Astrocyte (in vitro differentiated cells and primary cell): ENCODE results near the gene INTS6. TPM values are rescaled to one million over a fixed set of nuclear protein-coding genes. Genes with fewer than 3 reads are reported as not detected.

Source experiments
- DNase-seq: peaks from one replicate; pipeline ENCODE4 v3.0.0-alpha.2; 2010; ENCODE audit warnings: low read depth
- FAIRE-seq: peaks from 2 replicates; lab custom pipeline; 2011; peaks lifted over from hg19 to GRCh38; lab: Jason Lieb, UNC
- H2AFZ ChIP-seq: 2 replicates; pipeline ENCODE4 v1.6.0; 2012; ENCODE audit warnings: low read depth, low read length, inconsistent platforms
- H3K27ac ChIP-seq: 2 replicates; pipeline ENCODE4 v1.5.1; 2011; ENCODE audit warnings: low read depth, low read length, inconsistent platforms
- H3K27me3 ChIP-seq: 2 replicates; pipeline ENCODE4 v1.6.0; 2011; ENCODE audit warnings: low read length, inconsistent platforms; ENCODE audit not compliant: insufficient read depth
- H3K36me3 ChIP-seq: 2 replicates; pipeline ENCODE4 v1.5.1; 2011; ENCODE audit warnings: low read length, inconsistent platforms; ENCODE audit not compliant: insufficient read depth
- H3K4me1 ChIP-seq: 2 replicates; pipeline ENCODE4 v1.5.1; 2011; ENCODE audit warnings: low read length, inconsistent platforms; ENCODE audit not compliant: insufficient read depth
- H3K4me2 ChIP-seq: 2 replicates; pipeline ENCODE4 v1.6.0; 2012; ENCODE audit warnings: low read length, inconsistent platforms
- H3K4me3 ChIP-seq: 2 replicates; pipeline ENCODE4 v1.5.1; 2011; ENCODE audit warnings: low read depth, mild to moderate bottlenecking, low read length, inconsistent platforms; ENCODE audit not compliant: insufficient read depth
- H3K79me2 ChIP-seq: 2 replicates; pipeline ENCODE4 v1.6.0; 2012; ENCODE audit warnings: mild to moderate bottlenecking, low read length, inconsistent platforms; ENCODE audit not compliant: insufficient read depth
- H3K9ac ChIP-seq: 2 replicates; pipeline ENCODE4 v1.6.0; 2012; ENCODE audit warnings: mild to moderate bottlenecking, low read length, inconsistent platforms
- H3K9me3 ChIP-seq: 2 replicates; pipeline ENCODE4 v1.5.1; 2012; ENCODE audit warnings: low read depth, mild to moderate bottlenecking, low read length, inconsistent platforms; ENCODE audit not compliant: insufficient read depth
- H4K20me1 ChIP-seq: 2 replicates; pipeline ENCODE4 v1.6.0; 2012; ENCODE audit warnings: low read length, inconsistent platforms; ENCODE audit not compliant: insufficient read depth
- H3K27ac Mint-ChIP-seq: one replicate; pipeline ENCODE4 v1.8.0; 2021; ENCODE audit warnings: mild to moderate bottlenecking, mixed read lengths; ENCODE audit not compliant: unreplicated experiment
- H3K27me3 Mint-ChIP-seq: one replicate; pipeline ENCODE4 v1.8.0; 2021; ENCODE audit warnings: low read depth, mixed read lengths; ENCODE audit not compliant: unreplicated experiment
- H3K36me3 Mint-ChIP-seq: one replicate; pipeline ENCODE4 v1.8.0; 2021; ENCODE audit warnings: low read depth, mixed read lengths; ENCODE audit not compliant: unreplicated experiment
- H3K4me1 Mint-ChIP-seq: one replicate; pipeline ENCODE4 v1.8.0; 2021; ENCODE audit warnings: low read depth, mixed read lengths; ENCODE audit not compliant: unreplicated experiment
- H3K4me3 Mint-ChIP-seq: one replicate; pipeline ENCODE4 v1.8.0; 2021; ENCODE audit warnings: mild to moderate bottlenecking, moderate library complexity, mixed read lengths; ENCODE audit not compliant: unreplicated experiment
- H3K9me3 Mint-ChIP-seq: one replicate; pipeline ENCODE4 v1.8.0; 2021; ENCODE audit warnings: mild to moderate bottlenecking, mixed read lengths; ENCODE audit not compliant: unreplicated experiment
- EZH2 ChIP-seq: IDR thresholded peaks from 2 replicates; pipeline ENCODE4 v1.6.1; 2012; ENCODE audit warnings: mild to moderate bottlenecking, low read length, inconsistent platforms; ENCODE audit not compliant: insufficient read depth
- total RNA-seq: library from RNA; stranded (reverse); gene quantifications from 2 replicates; pipeline ENCODE4 v1.2.1, GENCODE V29; 2021
- TF ChIP-seq, protein P1 (sequence below): IDR thresholded peaks from 2 replicates; pipeline ENCODE4 v1.5.1; 2011; ENCODE audit warnings: low read depth, mild to moderate bottlenecking, inconsistent platforms, low read length, moderate library complexity; ENCODE audit not compliant: insufficient read depth

Gene INTS6
- total RNA-seq, 1 donor from 2014 or later, result 47.6 TPM

DNA sequence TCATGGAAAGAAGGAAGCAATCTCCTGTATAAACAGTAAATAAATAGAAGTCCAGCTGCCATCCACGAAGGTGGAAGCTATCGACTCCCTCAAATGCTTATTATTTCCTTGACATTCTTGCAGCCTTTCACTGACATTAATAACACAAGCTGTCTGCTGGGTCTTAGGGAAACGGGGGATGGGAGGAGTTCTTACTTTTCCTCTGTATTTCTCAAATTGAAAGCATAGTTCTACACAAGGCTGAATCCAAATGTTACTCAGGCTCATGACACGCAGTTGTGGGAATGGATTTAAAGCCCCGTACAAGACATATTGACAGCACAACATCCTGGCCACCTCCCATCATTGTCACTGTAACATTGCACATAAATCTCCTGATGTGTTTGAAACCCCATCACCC is 109.4 kb downstream of the INTS6 start:
- no peaks in the 10 kb centered on the region for H3K79me2 ChIP-seq
- H3K9me3 Mint-ChIP-seq, result no peaks in the 10 kb centered on the region
- H3K4me3 ChIP-seq, result no peak overlapping the region
- H3K27me3 ChIP-seq, result no peaks in the 10 kb centered on the region
- no peak for FAIRE-seq
- TF ChIP-seq, protein P1, sequence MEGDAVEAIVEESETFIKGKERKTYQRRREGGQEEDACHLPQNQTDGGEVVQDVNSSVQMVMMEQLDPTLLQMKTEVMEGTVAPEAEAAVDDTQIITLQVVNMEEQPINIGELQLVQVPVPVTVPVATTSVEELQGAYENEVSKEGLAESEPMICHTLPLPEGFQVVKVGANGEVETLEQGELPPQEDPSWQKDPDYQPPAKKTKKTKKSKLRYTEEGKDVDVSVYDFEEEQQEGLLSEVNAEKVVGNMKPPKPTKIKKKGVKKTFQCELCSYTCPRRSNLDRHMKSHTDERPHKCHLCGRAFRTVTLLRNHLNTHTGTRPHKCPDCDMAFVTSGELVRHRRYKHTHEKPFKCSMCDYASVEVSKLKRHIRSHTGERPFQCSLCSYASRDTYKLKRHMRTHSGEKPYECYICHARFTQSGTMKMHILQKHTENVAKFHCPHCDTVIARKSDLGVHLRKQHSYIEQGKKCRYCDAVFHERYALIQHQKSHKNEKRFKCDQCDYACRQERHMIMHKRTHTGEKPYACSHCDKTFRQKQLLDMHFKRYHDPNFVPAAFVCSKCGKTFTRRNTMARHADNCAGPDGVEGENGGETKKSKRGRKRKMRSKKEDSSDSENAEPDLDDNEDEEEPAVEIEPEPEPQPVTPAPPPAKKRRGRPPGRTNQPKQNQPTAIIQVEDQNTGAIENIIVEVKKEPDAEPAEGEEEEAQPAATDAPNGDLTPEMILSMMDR, result no peak
- TF ChIP-seq EZH2, result no peak
- no peak overlapping the region for H3K9ac ChIP-seq
- no peaks in the 10 kb centered on the region for H3K9me3 ChIP-seq
- no peak overlapping the region for H2AFZ ChIP-seq
- no peak for DNase-seq
- H3K27ac Mint-ChIP-seq, result no peak overlapping the region
- H3K4me1 ChIP-seq, result peaks cover 9% of the 10 kb centered on the region
- H4K20me1 ChIP-seq, result no peaks in the 10 kb centered on the region
- H3K27ac ChIP-seq, result no peak overlapping the region
- H3K4me3 Mint-ChIP-seq, result no peak overlapping the region
- H3K27me3 Mint-ChIP-seq, result no peaks in the 10 kb centered on the region
- H3K36me3 Mint-ChIP-seq, result peaks cover 7% of the 10 kb centered on the region
- no peaks in the 10 kb centered on the region for H3K36me3 ChIP-seq
- H3K4me2 ChIP-seq, result no peak overlapping the region
- H3K4me1 Mint-ChIP-seq, result peaks cover 25% of the 10 kb centered on the region

DNA sequence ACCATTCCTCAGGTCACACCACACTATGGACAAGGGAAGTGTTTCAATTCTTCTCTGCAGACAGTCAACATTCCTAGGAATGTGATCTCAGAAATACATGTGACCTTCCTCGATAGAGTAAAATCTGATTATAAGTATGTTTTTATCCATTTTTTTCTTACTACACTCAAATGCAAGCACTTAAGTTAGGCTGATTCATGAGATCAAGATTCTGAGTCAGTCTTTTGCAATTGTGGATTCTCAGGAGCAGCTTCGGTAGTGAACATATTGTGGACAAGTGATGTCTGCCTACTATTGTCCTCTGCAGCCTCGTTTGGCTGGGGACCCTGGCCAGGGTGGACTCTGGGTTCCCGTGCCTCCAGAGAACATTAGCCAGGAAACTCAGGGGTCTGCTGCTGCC is 110.1 kb downstream of the INTS6 start:
- Mint-ChIP-seq H3K36me3 (peaks cover 7% of the 10 kb centered on the region), H3K4me1 (peaks cover 25% of the 10 kb centered on the region), H3K27me3 (no peaks in the 10 kb centered on the region), H3K4me3 (no peak overlapping the region), H3K9me3 (no peaks in the 10 kb centered on the region), H3K27ac (peak overlapping the region; percentile 34)
- H3K79me2 ChIP-seq, result no peaks in the 10 kb centered on the region
- no peak overlapping the region for H3K9ac ChIP-seq
- no peak overlapping the region for H3K4me2 ChIP-seq
- H3K36me3 ChIP-seq, result no peaks in the 10 kb centered on the region
- H3K4me3 ChIP-seq, result no peak overlapping the region
- peaks cover 9% of the 10 kb centered on the region for H3K4me1 ChIP-seq
- no peaks in the 10 kb centered on the region for H4K20me1 ChIP-seq
- no peak overlapping the region for H3K27ac ChIP-seq
- no peaks in the 10 kb centered on the region for H3K9me3 ChIP-seq
- H3K27me3 ChIP-seq, result no peaks in the 10 kb centered on the region
- H2AFZ ChIP-seq, result no peak overlapping the region
- no peak for FAIRE-seq
- TF ChIP-seq, protein P1, result no peak
- no peak for TF ChIP-seq EZH2
- peak; percentile 66 for DNase-seq

DNA sequence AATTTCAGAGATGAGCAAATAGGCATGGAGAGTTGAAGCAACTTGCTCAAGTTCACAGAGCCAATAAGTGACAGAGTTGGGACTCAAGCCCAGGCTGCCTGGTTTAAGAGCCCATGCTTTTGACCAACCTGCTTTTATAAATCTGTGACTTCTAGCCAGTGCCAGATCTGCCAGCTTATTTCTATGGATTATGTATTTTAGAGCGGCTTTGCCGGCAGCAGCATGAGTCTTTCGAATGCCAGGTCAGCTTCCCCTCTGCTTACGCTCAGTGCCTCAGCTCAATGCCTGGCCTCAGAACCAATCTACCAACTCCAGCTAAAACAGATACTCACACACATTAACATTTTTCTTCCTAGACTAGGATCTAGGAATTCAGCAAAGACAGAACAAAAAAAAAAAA is 111.0 kb downstream of the INTS6 start:
- no peak for FAIRE-seq
- peaks cover 4% of the 10 kb centered on the region for H3K36me3 Mint-ChIP-seq

More for the DNA sequence above, 111.0 kb downstream of the INTS6 start:
- no peak overlapping the region for H3K4me3 Mint-ChIP-seq
- Histone ChIP-seq H3K27me3 (no peaks in the 10 kb centered on the region), H3K9me3 (no peaks in the 10 kb centered on the region), H3K4me3 (no peak overlapping the region), H3K9ac (no peak overlapping the region), H3K79me2 (no peaks in the 10 kb centered on the region), H3K36me3 (no peaks in the 10 kb centered on the region), H3K4me2 (no peak overlapping the region), H4K20me1 (no peaks in the 10 kb centered on the region), H3K4me1 (peaks cover 9% of the 10 kb centered on the region), H3K27ac (no peak overlapping the region), H2AFZ (no peak overlapping the region)
- no peak for DNase-seq
- peak overlapping the region; percentile 21 for H3K27ac Mint-ChIP-seq
- H3K4me1 Mint-ChIP-seq, result peaks cover 25% of the 10 kb centered on the region
- no peaks in the 10 kb centered on the region for H3K9me3 Mint-ChIP-seq
- no peak for TF ChIP-seq EZH2
- TF ChIP-seq, protein P1, result no peak
- no peaks in the 10 kb centered on the region for H3K27me3 Mint-ChIP-seq
